Measurements from ENCODE around the gene FBXW5. TPM values are rescaled to one million over a fixed set of nuclear protein-coding genes. Genes with fewer than 3 reads are reported as not detected.

FBXW5 gene
- total RNA-seq, 2 donors from 2014 or later, result 64.2 to 76.5 TPM

- Mint-ChIP-seq H3K4me3 (no peak overlapping the region), H3K27ac (no peak overlapping the region), H3K4me1 (no peaks in the 10 kb centered on the region), H3K27me3 (ENCODE audit: insufficient read depth) (peaks cover 5% of the 10 kb centered on the region), H3K9me3 (no peaks in the 10 kb centered on the region), H3K36me3 (ENCODE audit: low read depth) (no peaks in the 10 kb centered on the region)
- 90 to 93% methylated on average over 7 to 28 of the region's 28 CpGs for WGBS, 2 experiments (ENCODE audit: insufficient coverage in 1 of 2, insufficient read length in 1 of 2)
- no peaks in the 10 kb centered on the region for H3K27me3 ChIP-seq (ENCODE audit: control insufficient read depth, insufficient read depth, low read length, poor library complexity, severe bottlenecking)
- no peak overlapping the region for H3K27ac ChIP-seq (ENCODE audit: low read depth, low read length)
- no peak for TF ChIP-seq CTCF (conservative IDR thresholded peaks at IDR 0.05)
- H3K4me1 ChIP-seq (ENCODE audit: control insufficient read depth, insufficient read depth, low read length), result no peaks in the 10 kb centered on the region
- H3K9me3 ChIP-seq (ENCODE audit: control insufficient read depth, low read length), result no peaks in the 10 kb centered on the region
- no peak overlapping the region for H3K9ac ChIP-seq (ENCODE audit: extremely low read depth, low read length, poor library complexity, severe bottlenecking)
- no peaks in the 10 kb centered on the region for H3K36me3 ChIP-seq (ENCODE audit: control insufficient read depth, insufficient read depth, low read length)
- no peak for DNase-seq
- no peak overlapping the region for H3K4me3 ChIP-seq (ENCODE audit: low read length)
These were observed 14.6 kb upstream of the FBXW5 start for GRCh38 chr9:136958898-136959850.

GRCh38 chr9:136958473-136958872, 13.9 kb upstream of the FBXW5 start:
- H3K4me3 Mint-ChIP-seq, result no peak overlapping the region
- Histone ChIP-seq H3K27ac (ENCODE audit: low read depth, low read length) (no peak overlapping the region), H3K4me3 (ENCODE audit: low read length) (no peak overlapping the region), H3K9me3 (ENCODE audit: control insufficient read depth, low read length) (no peaks in the 10 kb centered on the region), H3K36me3 (ENCODE audit: control insufficient read depth, insufficient read depth, low read length) (no peaks in the 10 kb centered on the region), H3K4me1 (ENCODE audit: control insufficient read depth, insufficient read depth, low read length) (no peaks in the 10 kb centered on the region), H3K27me3 (ENCODE audit: control insufficient read depth, insufficient read depth, low read length, poor library complexity, severe bottlenecking) (no peaks in the 10 kb centered on the region), H3K9ac (ENCODE audit: extremely low read depth, low read length, poor library complexity, severe bottlenecking) (no peak overlapping the region)
- H3K4me1 Mint-ChIP-seq, result no peaks in the 10 kb centered on the region
- 85 to 88% methylated on average over 4 to 7 of the region's 7 CpGs for WGBS, 2 experiments (ENCODE audit: insufficient coverage in 1 of 2, insufficient read length in 1 of 2)
- no peak for TF ChIP-seq CTCF (conservative IDR thresholded peaks at IDR 0.05)
- H3K36me3 Mint-ChIP-seq (ENCODE audit: low read depth), result no peaks in the 10 kb centered on the region
- H3K27me3 Mint-ChIP-seq (ENCODE audit: insufficient read depth), result peaks cover 5% of the 10 kb centered on the region
- no peaks in the 10 kb centered on the region for H3K9me3 Mint-ChIP-seq
- DNase-seq, result no peak
- no peak overlapping the region for H3K27ac Mint-ChIP-seq

GRCh38 chr9:136957901-136958300, 13.4 kb upstream of the FBXW5 start:
- H3K9ac ChIP-seq (ENCODE audit: extremely low read depth, low read length, poor library complexity, severe bottlenecking), result no peak overlapping the region
- H3K36me3 ChIP-seq (ENCODE audit: control insufficient read depth, insufficient read depth, low read length), result no peaks in the 10 kb centered on the region
- Mint-ChIP-seq H3K36me3 (ENCODE audit: low read depth) (no peaks in the 10 kb centered on the region), H3K27me3 (ENCODE audit: insufficient read depth) (peaks cover 5% of the 10 kb centered on the region), H3K4me1 (no peaks in the 10 kb centered on the region), H3K27ac (no peak overlapping the region), H3K4me3 (no peak overlapping the region), H3K9me3 (no peaks in the 10 kb centered on the region)
- no peak overlapping the region for H3K4me3 ChIP-seq (ENCODE audit: low read length)
- TF ChIP-seq CTCF (conservative IDR thresholded peaks at IDR 0.05), result no peak
- 77 to 97% methylated on average over 4 to 6 of the region's 6 CpGs for WGBS, 2 experiments (ENCODE audit: insufficient coverage in 1 of 2, insufficient read length in 1 of 2)
- no peaks in the 10 kb centered on the region for H3K9me3 ChIP-seq (ENCODE audit: control insufficient read depth, low read length)
- H3K27ac ChIP-seq (ENCODE audit: low read depth, low read length), result no peak overlapping the region
- no peaks in the 10 kb centered on the region for H3K27me3 ChIP-seq (ENCODE audit: control insufficient read depth, insufficient read depth, low read length, poor library complexity, severe bottlenecking)
- no peaks in the 10 kb centered on the region for H3K4me1 ChIP-seq (ENCODE audit: control insufficient read depth, insufficient read depth, low read length)
- no peak for DNase-seq
